GM12872 (cell line): ENCODE results near the gene HMCN1.

Experiments used
- CTCF ChIP-seq: IDR thresholded peaks from 3 replicates; pipeline ENCODE4 v1.5.1; 2011; ENCODE audit warnings: low read depth, mild to moderate bottlenecking, low read length, moderate library complexity; ENCODE audit not compliant: insufficient read depth

HMCN1 gene

GRCh38 chr1:185880779-185881333 is 146.7 kb downstream of the HMCN1 start:
- TF ChIP-seq CTCF, result no peak

DNA sequence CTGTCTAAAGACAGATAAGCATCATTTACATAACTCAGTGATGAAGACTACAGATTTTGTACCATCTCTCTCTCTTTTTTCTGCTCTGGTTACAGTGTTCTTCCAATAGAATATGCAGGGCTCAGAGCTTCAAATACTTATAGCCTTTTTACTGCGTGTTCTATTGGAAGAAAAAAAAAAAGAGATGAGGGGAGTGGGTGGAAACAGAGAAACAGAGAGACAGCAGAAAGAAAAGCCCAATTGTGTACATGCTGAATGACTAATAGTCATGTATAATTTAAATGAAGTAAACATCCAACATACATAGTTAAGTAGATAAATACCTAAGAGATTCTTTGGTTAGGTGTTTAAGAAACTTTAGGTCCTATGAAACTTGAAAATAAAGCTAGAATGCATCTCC is 151.9 kb downstream of the HMCN1 start:
- TF ChIP-seq CTCF, result no peak

DNA sequence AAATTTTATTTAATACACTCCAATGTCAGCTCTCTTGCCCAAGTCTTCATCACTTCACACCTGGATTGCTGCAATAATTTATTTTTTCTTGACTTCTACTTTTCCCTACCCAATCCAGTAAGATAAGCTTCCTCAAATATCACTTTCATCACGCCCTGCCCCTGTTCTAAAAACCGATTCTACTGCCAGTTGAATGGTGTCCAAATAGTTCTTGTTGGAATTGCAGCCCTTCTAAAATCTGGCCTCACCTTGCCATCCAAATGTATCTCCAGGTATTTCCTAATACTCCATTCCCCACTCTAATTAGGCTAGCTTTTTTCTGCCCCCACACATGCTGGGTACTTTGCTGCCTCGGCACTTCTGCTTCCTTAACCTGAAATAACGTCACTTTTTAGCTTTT is 152.5 kb downstream of the HMCN1 start:
- no peak for TF ChIP-seq CTCF

- TF ChIP-seq CTCF, result no peak
These were observed 160.6 kb downstream of the HMCN1 start for GRCh38 chr1:185894791-185895190.

DNA sequence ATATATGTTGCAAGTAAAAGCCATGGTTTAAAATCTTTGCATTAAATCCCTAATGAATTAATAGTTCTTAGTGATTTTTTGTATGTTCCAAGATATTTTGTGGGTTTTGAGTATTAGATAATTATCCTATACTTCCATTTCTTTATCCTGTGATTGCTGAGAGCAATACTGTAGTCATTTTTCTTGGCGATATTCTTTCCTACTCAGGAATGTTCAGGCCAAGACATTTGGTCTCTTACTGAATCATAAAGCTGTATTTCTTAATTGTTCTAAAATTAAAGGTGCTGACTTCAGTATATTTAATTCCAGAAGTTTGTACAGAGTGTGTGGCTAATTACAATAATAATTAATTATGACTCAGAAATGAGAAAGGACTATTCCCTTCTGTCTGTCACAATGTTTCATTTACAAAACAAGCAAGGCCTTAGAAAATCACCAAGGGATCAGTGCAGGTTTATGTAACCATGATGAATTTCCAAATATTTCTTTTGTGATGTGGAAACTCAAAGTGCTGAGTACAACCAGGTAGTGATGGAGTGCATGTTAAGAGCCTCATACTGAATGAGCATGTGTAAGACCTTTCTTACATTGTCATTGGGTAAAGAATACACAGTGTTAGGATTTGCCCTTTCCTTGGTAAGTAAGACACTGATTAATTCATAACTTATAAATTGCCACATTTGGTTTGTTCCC is 161.2 kb downstream of the HMCN1 start:
- no peak for TF ChIP-seq CTCF

DNA sequence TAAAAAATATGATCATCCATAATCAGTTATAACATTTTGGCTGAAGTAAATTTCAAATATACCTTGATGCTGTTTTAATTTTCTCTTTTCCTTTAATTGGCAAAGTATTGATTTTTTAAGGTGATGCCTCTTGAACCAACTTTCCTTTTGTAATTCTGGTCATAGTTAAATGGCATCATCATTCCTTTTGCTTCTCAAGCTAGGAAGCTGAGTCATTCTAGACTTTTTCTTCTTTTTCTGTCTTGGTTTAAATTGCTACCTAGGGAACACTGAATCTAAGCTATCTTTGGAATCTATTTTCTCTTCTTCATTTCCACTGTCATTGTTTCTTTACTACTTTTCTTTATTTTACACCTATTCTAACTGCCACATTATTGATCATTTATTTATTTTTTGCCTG is 162.7 kb downstream of the HMCN1 start:
- TF ChIP-seq CTCF, result no peak

- no peak for TF ChIP-seq CTCF
These were observed 172.0 kb downstream of the HMCN1 start for GRCh38 chr1:185906186-185906585.

DNA sequence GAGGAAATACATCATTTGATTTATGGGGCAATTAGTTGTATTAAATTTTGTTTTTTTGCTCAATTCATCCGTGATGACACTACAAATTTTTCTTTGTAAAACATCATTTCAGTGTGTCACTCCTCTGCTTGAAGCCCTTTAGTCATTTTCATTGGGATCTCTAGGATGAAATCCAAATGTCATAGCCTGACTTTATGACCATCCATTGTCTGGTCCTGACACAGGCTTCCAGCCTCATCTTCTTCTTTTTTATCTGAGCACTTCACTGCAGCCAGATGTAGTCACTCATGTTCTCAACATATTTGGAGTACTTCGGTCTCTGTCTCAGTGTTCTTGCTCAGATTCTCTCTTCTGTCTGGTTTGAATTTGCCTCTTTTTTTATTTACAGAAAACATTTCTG is 173.1 kb downstream of the HMCN1 start:
- TF ChIP-seq CTCF, result no peak
